Measurements from ENCODE around the gene NPHP3.
"Not testable (repeated sequence)": the region's sequence is repeated elsewhere in the genome, so short reads cannot be mapped to it uniquely, and the experiment has no call there.

The NPHP3 gene

DNA sequence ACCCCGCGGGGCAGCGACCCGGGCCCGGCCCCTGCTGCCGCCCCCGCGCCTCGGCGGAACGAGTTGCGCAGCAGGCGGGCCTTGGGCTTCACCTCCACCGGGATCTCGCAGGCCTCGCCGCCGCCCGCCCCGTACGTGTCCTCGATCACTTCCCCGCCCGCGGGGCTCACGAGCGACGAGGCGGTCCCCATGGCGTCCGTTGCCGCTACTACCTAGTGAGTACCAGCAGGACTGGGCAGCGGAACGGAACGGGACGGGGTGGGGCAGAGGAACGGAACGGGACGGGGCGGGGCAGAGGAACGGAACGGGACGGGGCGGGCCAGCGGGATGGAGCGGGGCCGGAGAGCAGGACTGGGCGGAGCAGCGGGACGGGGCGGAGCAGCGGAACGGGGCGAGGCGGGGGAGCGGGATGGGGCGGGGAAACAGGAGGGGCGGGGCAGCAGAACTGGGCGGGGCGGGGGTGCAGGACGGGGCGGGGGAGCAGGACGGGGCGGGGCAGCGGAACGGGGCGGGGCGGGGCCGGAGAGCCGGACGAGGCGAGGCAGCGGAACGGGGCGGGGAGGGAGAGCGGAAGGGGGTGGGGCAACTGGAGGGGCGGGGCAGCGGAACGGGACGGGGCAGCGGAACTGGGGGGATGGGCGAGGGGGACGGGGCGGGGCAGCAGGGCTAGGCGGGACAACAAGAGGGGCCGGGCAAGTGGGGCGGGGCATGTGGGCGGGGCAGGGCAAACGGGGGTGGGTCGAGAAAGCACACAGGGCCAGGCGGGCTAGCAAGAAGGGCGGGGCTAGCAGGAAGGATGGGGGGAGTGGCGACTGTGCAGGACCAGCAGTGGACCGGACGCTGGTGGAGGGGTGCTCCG is at the start of gene NPHP3:
Gene NPHP3 (minus strand): TSS at position 245 of the 859 bp plus-strand sequence. CDS start 54 bp downstream, at position 191.
- no peak for FAIRE-seq

- no peak for FAIRE-seq
These were observed 36.5 kb upstream of the NPHP3 start for GRCh38 chr3:132758740-132759139.

DNA sequence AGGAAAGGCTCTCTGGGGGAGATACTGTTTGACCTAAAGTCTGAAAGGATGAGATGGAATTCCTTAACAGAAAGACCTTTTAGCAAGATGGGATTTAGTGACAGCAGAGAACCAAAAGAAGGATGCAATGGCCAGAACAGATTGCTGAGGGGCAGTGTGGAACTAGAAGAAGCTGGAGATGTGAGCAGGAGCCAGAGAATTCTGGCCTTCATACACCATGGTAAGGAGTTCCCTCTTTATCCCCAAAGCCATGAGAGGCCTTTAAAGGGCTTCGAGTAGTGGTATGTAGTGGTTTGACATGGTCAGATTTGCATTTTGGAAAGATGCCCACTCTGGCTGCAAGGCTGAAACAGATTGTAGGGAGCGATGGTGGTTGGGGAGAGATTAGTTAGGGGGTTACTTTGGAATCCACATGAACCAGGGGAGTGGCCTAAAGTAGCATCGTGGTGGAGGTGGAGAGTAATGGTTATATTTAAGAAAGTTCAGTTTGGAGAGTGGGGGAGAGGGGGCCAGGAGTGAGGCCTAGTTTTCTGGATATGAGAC is 34.0 kb upstream of the NPHP3 start:
- no peak for FAIRE-seq

GRCh38 chr3:132753946-132754345 is 31.7 kb upstream of the NPHP3 start:
- no peak for FAIRE-seq

DNA sequence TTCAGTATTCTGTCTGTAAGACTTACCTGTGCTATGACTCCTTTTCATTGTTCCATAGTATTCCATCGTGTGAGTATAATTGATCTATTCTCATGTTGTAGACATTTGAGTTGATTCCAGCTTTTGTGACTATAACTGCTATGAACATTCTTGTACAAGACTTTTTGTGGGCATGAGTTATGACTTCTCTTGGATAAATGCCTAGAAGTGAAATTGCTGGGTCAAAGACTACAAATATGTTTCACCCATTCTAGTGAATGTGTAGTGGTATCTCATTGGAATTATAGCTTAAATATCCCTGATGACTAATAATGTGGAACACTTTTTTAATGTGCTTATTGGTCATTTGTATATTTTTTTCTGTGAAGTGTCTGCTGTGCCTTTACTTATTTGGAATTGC is 27.6 kb upstream of the NPHP3 start:
- no peak for FAIRE-seq

DNA sequence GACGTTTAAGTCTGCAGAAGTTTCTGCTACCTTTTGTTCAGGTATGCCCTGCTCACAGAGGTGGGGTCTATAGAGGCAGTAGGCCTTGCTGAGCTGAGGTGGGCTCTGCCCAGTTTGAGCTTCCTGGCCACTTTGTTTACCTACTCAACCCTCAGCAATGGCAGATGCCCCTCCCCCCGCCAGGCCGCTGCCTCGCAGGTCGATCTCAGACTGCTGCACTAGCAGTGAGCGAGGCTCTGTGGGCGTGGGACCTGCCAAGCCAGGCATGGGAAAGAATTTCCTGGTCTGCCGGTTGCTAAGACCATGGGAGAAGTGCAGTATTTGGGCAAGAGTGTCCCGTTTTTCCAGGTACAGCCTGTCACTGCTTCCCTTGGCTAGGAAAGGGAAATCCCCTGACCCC is 24.5 kb upstream of the NPHP3 start:
- FAIRE-seq: not testable (repeated sequence)

GRCh38 chr3:132738314-132738713 is 16.1 kb upstream of the NPHP3 start:
- FAIRE-seq: no peak

DNA sequence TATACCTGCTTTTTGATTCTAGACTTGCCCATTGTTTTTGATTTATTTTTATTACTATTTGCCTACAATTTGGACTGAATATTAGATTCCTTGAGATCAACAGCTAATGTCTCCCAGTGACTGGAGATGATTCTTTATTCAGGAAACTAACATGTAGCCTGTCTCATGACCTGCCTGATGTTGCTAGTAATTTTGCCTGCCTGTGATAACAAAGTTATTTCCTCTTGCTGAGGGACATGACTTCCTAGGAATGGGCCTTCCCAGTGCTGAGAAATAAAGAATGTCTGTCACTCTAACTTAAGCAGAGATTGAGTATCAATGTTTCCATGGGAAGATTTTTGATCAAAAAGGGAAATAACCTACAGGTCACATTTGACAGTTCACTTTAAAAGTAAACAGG is 13.4 kb upstream of the NPHP3 start:
- FAIRE-seq: no peak

DNA sequence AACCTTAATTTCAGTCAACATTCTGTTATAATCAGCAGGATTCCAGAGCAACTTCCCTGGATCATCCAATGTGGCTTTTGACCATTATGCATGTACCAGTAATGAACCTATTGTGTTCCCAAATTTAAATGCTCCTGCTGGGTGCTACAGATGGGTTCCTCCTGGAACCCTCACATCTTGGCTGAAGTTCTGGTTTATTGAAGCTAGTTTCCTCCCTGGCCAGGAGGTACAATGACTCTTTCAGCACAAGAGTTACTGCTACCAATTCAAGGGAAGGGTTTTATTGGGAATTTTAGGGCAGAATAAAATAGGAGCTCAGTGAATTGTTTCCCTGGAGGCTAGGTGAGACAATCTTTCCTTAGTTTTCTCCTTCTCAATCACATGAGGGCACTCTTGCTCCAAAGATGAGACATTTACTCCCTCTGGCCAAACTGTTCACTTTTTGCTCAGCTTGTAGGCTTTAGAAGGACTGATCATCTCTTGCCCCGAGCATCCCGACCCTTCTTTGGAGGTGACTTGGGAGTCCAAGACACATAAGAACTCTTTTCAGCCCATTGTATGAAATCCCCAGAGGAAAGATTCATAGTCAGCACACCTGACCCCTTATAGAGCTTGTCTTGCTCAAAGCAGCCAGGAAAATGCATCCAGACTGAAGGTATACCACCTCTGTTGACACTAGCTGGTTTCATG is 8.8 kb upstream of the NPHP3 start:
- FAIRE-seq: no peak

GRCh38 chr3:132726341-132726823 is 4.2 kb upstream of the NPHP3 start:
- FAIRE-seq: no peak

DNA sequence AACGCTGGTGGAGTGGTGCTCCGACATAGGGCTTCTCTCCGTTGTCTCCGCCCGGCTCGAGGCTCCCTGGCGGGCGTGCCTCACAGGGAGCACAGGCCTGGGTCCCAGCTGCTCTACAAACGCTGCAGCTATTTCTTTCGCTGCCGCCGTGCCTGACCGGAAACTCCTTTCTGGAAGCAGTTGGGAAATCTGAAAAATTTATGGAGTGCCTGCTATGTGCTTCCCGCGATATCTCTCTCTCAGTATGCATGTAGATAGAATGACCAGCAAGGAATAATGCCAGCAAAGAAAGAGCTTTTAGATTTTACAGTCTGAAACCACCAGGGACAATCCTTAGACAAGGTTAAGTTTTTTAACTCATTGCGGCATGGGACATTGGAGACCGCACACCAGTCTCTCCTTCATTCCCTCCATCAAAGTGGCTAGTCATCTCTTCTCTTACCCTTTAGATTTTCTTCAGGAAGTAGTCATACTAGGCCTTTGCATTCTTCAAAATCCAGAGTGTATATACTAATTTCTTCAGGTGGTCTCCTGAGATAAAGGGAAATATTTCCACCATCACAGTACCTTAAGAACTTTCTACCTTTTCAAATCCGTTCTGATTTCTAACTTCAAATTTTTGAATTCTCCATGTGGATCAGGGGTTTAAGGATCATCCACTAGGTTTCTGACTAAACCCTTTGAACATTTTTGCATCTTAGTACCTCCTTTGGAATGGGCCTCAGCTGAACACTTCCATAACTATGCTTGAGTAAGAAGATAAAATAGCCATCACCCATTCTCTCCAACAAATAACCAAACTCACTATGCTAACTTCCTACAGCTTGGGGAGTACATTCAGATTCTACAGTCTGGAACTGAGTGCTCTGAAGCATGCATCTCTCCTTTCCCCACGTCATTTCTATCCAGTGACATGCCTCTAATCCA is 1.1 kb upstream of the NPHP3 start:
- no peak for FAIRE-seq

GRCh38 chr3:132721479-132722164 is 587 bp downstream of the NPHP3 start:
- FAIRE-seq: no peak

GRCh38 chr3:132720228-132720627 is 2.0 kb downstream of the NPHP3 start:
- no peak for FAIRE-seq

DNA sequence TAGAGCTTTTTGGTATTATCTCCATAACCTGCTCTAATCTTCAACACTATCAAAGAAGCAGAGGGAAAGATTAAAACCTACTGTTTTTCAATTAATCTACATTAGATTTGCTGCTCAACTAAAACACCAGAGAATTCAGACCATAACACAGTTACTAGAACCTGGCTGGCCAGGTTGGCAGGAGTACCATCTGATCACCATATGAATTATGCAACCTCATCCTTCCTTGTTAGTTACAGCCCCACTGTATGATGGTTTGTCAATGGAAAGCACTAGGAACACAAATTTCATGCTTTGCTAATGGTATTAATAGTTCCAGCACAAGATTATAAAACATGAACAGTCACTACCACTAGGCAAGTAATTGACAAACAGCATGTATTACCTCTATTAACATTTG is 5.8 kb downstream of the NPHP3 start:
- no peak for FAIRE-seq

DNA sequence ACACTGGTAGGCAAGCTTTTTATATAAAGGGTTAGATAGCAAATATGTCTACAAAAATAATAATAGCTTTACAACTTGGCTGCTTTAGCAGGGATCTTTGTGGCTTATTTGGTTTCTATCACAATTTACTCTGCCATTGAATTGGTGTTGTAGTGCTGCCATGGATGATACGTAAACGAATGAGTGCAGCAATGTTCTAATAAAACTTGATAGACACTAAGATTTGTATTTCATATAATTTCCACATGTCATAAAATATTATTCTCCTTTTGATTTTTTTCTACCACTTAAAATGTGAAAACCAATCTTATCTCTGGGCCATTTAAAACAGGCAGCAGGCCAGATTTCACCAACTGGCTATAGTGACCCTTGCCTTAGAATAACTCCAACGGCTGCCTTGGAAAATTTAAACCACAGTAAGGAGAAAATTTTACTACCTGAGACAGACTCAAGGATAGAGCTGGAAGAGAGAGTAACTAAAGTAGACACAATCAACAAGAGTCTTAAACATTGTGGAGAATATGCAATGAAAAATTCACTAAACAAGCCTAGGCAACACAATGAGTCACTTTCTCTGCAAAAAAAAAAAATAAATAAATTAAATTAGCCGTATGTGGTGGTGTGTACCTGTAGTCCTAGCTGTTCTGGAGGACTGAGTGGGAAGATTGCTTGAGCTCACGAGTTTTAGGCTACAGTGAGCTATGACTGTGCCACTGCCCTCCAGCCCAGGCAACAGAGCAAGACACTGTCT is 8.1 kb downstream of the NPHP3 start:
- FAIRE-seq: no peak

GRCh38 chr3:132710311-132710710 is 11.9 kb downstream of the NPHP3 start:
- no peak for FAIRE-seq

GRCh38 chr3:132709761-132710160 is 12.4 kb downstream of the NPHP3 start:
- no peak for FAIRE-seq

DNA sequence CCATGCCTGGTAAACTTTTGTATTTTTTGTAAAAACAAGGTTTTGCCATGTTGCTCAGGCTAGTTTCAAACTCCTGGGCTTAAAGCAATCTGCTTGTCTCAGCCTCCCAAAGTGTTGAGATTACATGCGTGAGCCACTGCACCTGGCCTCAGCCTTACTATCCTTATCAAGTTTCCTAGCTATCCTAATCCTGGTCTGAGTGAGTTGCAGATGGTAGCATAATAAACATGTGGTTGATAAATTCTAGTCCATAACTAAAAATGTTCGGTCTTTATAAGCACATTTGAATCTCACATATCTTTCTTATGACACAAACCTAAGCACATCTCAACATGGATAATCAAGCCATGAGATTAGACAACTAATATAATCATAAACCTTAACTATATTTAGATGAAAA is 18.5 kb downstream of the NPHP3 start:
- no peak for FAIRE-seq

- no peak for FAIRE-seq
These were observed 26.8 kb downstream of the NPHP3 start for GRCh38 chr3:132695422-132695821.

GRCh38 chr3:132694991-132695390 is 27.2 kb downstream of the NPHP3 start:
- peak; percentile 18 for FAIRE-seq

DNA sequence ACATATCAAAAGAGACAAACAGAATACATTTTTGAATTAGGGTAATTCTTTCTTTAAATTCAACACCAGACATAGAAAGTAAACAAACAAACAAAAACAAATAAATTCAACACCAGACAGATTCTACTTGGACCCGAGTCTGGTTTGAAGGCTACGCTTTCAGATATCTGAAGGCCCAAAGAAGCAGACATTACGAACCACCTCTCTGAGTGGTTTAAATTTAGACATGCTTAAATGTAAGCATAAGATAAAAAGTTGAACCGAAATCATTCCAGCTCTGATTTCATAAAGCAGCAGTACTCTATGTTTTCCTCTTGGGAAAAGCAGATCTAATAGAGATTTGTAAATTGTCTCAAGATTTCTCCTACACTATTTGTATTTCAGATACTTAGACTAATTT is 32.2 kb downstream of the NPHP3 start:
- no peak for FAIRE-seq
